Spleen (tissue), 11 donors: ENCODE data around the gene RAP2C. TPM values are rescaled to one million over a fixed set of nuclear protein-coding genes. Genes with fewer than 3 reads are reported as not detected.

ENCODE experiments used
- DNase-seq: peaks from one replicate; pipeline ENCODE4 v3.0.0-alpha.2; 2020
- H3K27ac ChIP-seq, 8 donors: fragments of 200-600 bp; sonication (generic) in 7 of 8; 1 replicate in 4 of 8; 2 replicates in 4 of 8; pipeline versions ENCODE4 v1.5.0 to v1.8.0; 2016 to 2021; ENCODE audit warnings: inconsistent platforms in 4 of 8, mild to moderate bottlenecking in 4 of 8, moderate library complexity in 1 of 8
- H3K27me3 ChIP-seq, 7 donors: fragments of 200-600 bp; sonication (generic) in 6 of 7; replicated peaks in 1 of 7; 1 replicate in 4 of 7; 2 replicates in 3 of 7; pipeline versions ENCODE4 v1.5.0 to v1.8.0; 2016 to 2021; ENCODE audit warnings: inconsistent platforms in 3 of 7, mild to moderate bottlenecking in 1 of 7
- H3K36me3 ChIP-seq, 6 donors: fragments of 200-600 bp; sonication (generic) in 5 of 6; 1 replicate in 4 of 6; 2 replicates in 2 of 6; pipeline versions ENCODE4 v1.5.0 to v1.8.0; 2016 to 2021; ENCODE audit warnings: inconsistent platforms in 2 of 6
- H3K4me1 ChIP-seq, 6 donors: fragments of 200-600 bp; sonication (generic) in 5 of 6; 1 replicate in 3 of 6; 2 replicates in 3 of 6; pipeline versions ENCODE4 v1.5.0 to v1.8.0; 2016 to 2021; ENCODE audit warnings: inconsistent platforms in 3 of 6
- H3K4me3 ChIP-seq, 8 donors: fragments of 200-600 bp; sonication (generic) in 7 of 8; 1 replicate in 4 of 8; 2 replicates in 4 of 8; pipeline versions ENCODE4 v1.5.0 to v1.8.0; 2016 to 2021; ENCODE audit warnings: inconsistent platforms in 4 of 8, mild to moderate bottlenecking in 4 of 8, moderate library complexity in 2 of 8
- H3K9me3 ChIP-seq, 8 donors: fragments of 200-600 bp; sonication (generic) in 7 of 8; 1 replicate in 4 of 8; 2 replicates in 4 of 8; pipeline versions ENCODE4 v1.5.0 to v1.8.0; 2016 to 2021; ENCODE audit warnings: inconsistent platforms in 4 of 8
- CTCF ChIP-seq, 11 experiments: fragments of 200-600 bp in 7 of 11; fragments of 450-650 bp in 4 of 11; sonication (generic) in 4 of 11; IDR thresholded peaks in 8 of 11; conservative IDR thresholded peaks in 3 of 11; 1 replicate in 7 of 11; 2 replicates in 4 of 11; pipeline versions ENCODE4 v1.4.0 to v1.8.0; 2016 to 2021; ENCODE audit warnings: antibody characterized with exemption in 11 of 11, inconsistent platforms in 4 of 11, mild to moderate bottlenecking in 1 of 11
- POLR2A ChIP-seq, 3 donors: fragments of 450-650 bp; IDR thresholded peaks; one replicate each; pipeline ENCODE4 v1.5.1; 2017; ENCODE audit warnings: antibody characterized with exemption in 3 of 3, mild to moderate bottlenecking in 1 of 3
- POLR2AphosphoS5 ChIP-seq, 3 donors: sonication (generic); formaldehyde crosslinking; IDR thresholded peaks; one replicate each; pipeline ENCODE4 v1.5.1; 2017; ENCODE audit warnings: antibody characterized with exemption in 3 of 3
- WGBS, 5 donors: extraction: QIAGEN DNeasy Blood & Tissue Kit in 3 of 5; methylation state at CpG; one replicate each; pipeline versions ENCODE4 v1.1.5 to v1.1.7; 2013 to 2018; 5-methylcytosine and 5-hydroxymethylcytosine counted together
- intact Hi-C: fragments of 100-400 bp; cut with DNase I; formaldehyde crosslinking; loops from one replicate; pipeline ENCODE4 v1.15.0; 2023; ENCODE audit warnings: low total_unique reads
- polyA plus RNA-seq, 3 donors: library from polyadenylated mRNA; stranded (reverse); fragments of 200-250 nt; gene quantifications; one replicate each; pipeline ENCODE4 v1.2.1, GENCODE V29; 2013
- total RNA-seq, 7 donors: library from RNA; depleted of rRNA in 3 of 7; stranded (reverse); fragments of >200 nt in 3 of 7; fragmentation: NEBNext Ultra II Directional in 4 of 7; extraction: Animal tissue kit (Norgen Biotek cat#: 25700) in 4 of 7; gene quantifications; one replicate each; pipeline versions ENCODE4 v1.1.0 to v1.2.1, GENCODE V29; 2016 to 2021
- donor health status: healthy with polysubstance abuse.
- donor health status: DM: no; HTN: no; CAD: no; lungs with moderate emphysema.
- donor health status: DM: no; HTN: no; CAD: no.
- donor health status: Bipolar disorder and iron deficiency.
- donor health status: healthy.
- donor health status: DM: no; HTN: no; CAD: no.
- donor health status: DM: yes; HTN: yes; CAD: no.

Gene RAP2C
- total and polyA plus RNA-seq, 10 donors: 22.5 to 38.5 (median 28.9) TPM

GRCh38 chrX:132217203-132218073, 1.8 kb downstream of the RAP2C start:
- Histone ChIP-seq H3K4me3 (peak overlapping the region; percentile 33 to 79 (median 62)), H3K27ac (peak overlapping the region; percentile 91 to 99 (median 97)), H3K4me1 (peaks cover 0 to 55% (median 24%) of the 10 kb centered on the region in 6 donors), H3K27me3 (no peaks in the 10 kb centered on the region), H3K36me3 (peaks cover 0 to 18% (median under 1%) of the 10 kb centered on the region in 6 donors), H3K9me3 (no peaks in the 10 kb centered on the region)
- 1 to 43% (median 2%) methylated on average over 11 to 68 of the region's 74 CpGs for WGBS, 5 donors
- DNase-seq: peak; percentile 92
- intact Hi-C loops: no loop called here
- peak; percentile 77 to 82 (median 82) for TF ChIP-seq POLR2AphosphoS5 (IDR thresholded peaks at IDR 0.05)
- TF ChIP-seq CTCF (IDR thresholded peaks at IDR 0.05 in 8 of 11, conservative IDR thresholded peaks at IDR 0.05 in 3 of 11): no peak

- TF ChIP-seq CTCF (IDR thresholded peaks at IDR 0.05 in 8 of 11, conservative IDR thresholded peaks at IDR 0.05 in 3 of 11): no peak
- TF ChIP-seq POLR2AphosphoS5 (IDR thresholded peaks at IDR 0.05): no peak
- no peak for TF ChIP-seq POLR2A (IDR thresholded peaks at IDR 0.05)
- Histone ChIP-seq H3K27me3 (no peaks in the 10 kb centered on the region), H3K36me3 (peaks cover 0 to 24% (median 3%) of the 10 kb centered on the region in 6 donors), H3K4me1 (peaks cover 0 to 62% (median 24%) of the 10 kb centered on the region in 6 donors), H3K27ac (peak overlapping the region; percentile 91 to 99 (median 97)), H3K9me3 (no peaks in the 10 kb centered on the region), H3K4me3 (peak overlapping the region; percentile 33 to 79 (median 62))
- 0 to 35% (median 1%) methylated on average over 11 of the region's 11 CpGs for WGBS, 5 donors
- no peak for DNase-seq
- intact Hi-C loops: no loop called here
Observed at GRCh38 chrX:132216806-132217202, 2.4 kb downstream of the RAP2C start.

DNA sequence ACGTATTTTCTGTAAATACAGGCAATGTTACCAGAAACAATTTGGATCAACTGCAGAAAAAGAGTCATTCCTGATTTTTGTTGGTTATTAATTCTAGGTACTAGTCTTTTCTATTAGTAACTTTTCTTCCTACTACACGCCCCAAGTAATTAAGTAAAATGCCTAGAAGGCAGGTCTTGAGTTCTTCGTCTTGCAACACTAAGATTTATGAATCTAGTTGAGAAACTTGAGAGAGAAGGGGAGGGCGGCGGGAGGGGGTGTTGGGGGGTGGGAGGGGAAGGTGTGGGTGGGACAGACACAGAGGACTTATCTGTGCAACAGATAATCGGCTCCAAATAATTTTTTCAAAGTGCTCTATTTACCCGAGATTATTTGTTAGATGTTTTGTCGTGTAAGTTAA, 3.0 kb downstream of the RAP2C start:
- WGBS, 5 donors: 1 to 28% (median 3%) methylated on average over 8 of the region's 8 CpGs
- Histone ChIP-seq H3K4me3 (peak overlapping the region; percentile 33 to 79 (median 62)), H3K36me3 (peaks cover 0 to 28% (median 3%) of the 10 kb centered on the region in 6 donors), H3K9me3 (no peaks in the 10 kb centered on the region), H3K27ac (peak overlapping the region in 7 of 8 donors; percentile 93 to 99 (median 98)), H3K27me3 (peaks cover 0 to 3% (median 0%) of the 10 kb centered on the region in 7 donors), H3K4me1 (peaks cover 0 to 67% (median 24%) of the 10 kb centered on the region in 6 donors)
- no peak for TF ChIP-seq POLR2AphosphoS5 (IDR thresholded peaks at IDR 0.05)
- no peak for TF ChIP-seq CTCF (IDR thresholded peaks at IDR 0.05 in 8 of 11, conservative IDR thresholded peaks at IDR 0.05 in 3 of 11)
- TF ChIP-seq POLR2A (IDR thresholded peaks at IDR 0.05): no peak
- DNase-seq: no peak
- intact Hi-C loops: no loop called here

DNA sequence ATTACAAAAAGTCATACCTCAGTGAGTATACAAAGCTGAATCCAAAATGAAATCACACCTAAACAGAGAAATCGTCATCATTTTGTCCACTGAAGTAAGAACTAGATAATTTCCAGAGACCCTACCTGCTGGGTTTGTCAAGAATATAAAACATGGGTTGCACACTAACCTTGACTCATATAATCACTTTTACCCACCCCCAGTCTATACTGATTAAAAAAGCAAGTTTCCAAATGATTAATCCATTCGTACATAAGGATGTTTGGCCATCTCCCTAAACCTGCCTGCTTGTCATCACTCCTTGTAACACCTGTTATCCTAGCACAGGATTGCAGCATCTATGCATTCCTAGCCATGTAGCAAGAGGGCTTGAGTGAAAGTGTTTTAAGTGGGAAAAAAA, 4.7 kb downstream of the RAP2C start:
- intact Hi-C loops: no loop called here
- peaks cover 0 to 79% (median 26%) of the 10 kb centered on the region in 6 donors for H3K4me1 ChIP-seq
- TF ChIP-seq CTCF (IDR thresholded peaks at IDR 0.05 in 8 of 11, conservative IDR thresholded peaks at IDR 0.05 in 3 of 11): no peak
- TF ChIP-seq POLR2AphosphoS5 (IDR thresholded peaks at IDR 0.05): no peak
- TF ChIP-seq POLR2A (IDR thresholded peaks at IDR 0.05): no peak
- H3K27me3 ChIP-seq: peaks cover 0 to 8% (median 0%) of the 10 kb centered on the region in 7 donors
- 50 to 77% (median 70%) methylated on average over 2 of the region's 2 CpGs for WGBS, 5 donors
- H3K4me3 ChIP-seq: no peak overlapping the region
- no peak overlapping the region for H3K27ac ChIP-seq
- peaks cover 0 to 40% (median 3%) of the 10 kb centered on the region in 6 donors for H3K36me3 ChIP-seq
- no peaks in the 10 kb centered on the region for H3K9me3 ChIP-seq
- DNase-seq: no peak
